RCC 7860 (cell line): ENCODE measurements around the gene SOX21.
"Not testable (repeated sequence)": the region's sequence is repeated elsewhere in the genome, so short reads cannot be mapped to it uniquely, and the experiment has no call there.

Experiments
- DNase-seq: peaks from one replicate; pipeline ENCODE4 v3.0.0-alpha.2; 2015; ENCODE audit warnings: low spot score
- FAIRE-seq: peaks from 2 replicates; lab custom pipeline; 2012; peaks lifted over from hg19 to GRCh38; lab: Jason Lieb, UNC

Gene SOX21

GRCh38 chr13:94712287-94712811 is at the start of gene SOX21:
TSS of gene SOX21 (minus strand) at chr13:94712545. CDS start at chr13:94712049, 496 bp downstream.
- FAIRE-seq (no peak), DNase-seq (no peak)

DNA sequence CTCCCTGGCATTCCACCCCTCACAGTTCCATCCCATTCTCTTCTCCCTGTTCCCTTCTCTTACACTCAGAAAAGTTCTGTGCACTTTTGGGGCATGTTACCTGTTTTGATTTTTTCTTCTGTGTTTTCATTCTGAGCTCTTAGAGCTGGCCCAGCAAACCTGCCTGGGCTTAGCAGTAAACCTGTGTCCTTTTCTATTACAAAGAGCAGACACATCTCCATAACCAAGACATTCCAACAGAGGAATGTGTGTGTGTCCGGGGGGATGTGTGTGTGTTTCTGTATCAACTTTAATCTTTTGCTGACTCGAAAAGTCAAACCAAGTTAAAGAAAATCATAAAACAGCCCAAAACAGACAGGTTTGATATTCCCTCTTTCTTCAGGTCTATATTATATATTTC is 49.1 kb upstream of the SOX21 start:
- DNase-seq = no peak
- FAIRE-seq = no peak

DNA sequence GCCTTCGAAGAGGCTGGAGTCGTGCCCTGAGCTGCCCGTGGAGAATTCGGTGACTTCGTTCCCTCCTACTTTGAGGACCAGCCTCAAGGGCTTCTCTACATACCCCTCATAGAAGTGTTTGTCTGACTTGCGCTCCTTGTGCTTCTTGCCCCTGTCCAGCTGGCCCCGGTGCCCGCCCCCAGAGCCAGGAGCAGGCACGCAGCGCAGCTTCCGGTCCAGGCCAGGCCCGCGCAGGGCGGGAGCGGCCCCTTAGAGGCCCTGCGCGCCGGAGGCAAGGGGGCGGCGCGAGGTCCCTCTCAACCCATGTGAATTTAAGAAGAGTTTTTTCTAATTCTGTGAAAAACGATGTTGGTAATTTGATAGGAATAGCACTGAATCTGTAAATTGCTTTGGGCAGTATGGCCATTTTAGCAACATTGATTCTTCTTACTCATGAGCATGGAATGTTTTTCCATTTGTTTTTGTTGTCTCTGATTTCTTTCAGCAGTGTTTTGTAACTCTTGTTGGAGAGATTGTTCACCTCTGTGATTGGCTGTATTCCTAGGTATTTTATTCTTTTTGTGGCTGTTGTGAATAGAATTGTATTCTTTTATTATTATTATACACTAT is 46.9 kb upstream of the SOX21 start:
- FAIRE-seq = no peak
- no peak for DNase-seq

DNA sequence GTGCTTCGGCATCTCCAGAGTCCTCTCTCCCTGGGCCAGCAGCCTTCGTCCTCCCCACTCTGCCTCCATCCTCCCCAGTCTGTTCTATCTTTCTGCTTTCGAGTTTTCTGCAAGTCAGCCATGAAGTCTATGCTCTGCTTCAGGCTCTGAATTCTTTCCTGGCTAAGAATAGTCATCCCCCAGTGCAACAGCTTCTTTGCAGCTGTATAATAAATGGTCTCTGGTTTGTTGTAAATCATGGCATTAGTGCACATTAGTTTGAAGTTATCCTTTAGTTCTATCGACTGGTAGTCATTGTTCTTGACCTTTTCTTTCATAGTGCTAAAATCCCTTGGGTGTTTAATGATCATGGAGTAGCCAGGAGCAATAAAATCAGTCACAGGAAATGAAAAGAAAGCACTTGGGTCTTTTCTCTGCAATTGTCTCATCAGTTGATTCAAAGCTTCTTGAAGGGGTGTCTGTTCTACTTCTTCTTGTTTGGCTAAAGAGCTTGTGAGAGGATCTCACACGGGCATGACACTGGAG is 46.2 kb upstream of the SOX21 start:
- DNase-seq (no peak), FAIRE-seq (no peak)

DNA sequence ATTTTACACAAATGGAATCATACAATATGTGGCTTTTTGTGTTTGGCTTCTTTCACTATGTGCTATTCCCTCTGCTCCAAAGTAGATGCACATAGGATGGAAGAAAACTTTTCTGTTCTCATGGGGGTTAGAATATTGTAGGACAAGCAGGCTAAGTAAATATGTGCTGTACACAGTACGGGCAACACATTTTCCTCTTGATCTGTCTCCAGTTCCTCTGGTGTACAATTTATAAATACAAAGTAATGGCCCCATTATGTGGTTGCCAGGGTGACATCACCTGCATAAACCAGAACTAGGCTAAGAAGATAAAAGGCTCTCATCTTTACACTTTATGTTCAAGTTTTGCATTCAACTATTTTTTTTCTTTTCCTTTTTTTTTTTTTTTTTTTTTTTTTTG is 41.0 kb upstream of the SOX21 start:
- no peak for DNase-seq
- FAIRE-seq = no peak

DNA sequence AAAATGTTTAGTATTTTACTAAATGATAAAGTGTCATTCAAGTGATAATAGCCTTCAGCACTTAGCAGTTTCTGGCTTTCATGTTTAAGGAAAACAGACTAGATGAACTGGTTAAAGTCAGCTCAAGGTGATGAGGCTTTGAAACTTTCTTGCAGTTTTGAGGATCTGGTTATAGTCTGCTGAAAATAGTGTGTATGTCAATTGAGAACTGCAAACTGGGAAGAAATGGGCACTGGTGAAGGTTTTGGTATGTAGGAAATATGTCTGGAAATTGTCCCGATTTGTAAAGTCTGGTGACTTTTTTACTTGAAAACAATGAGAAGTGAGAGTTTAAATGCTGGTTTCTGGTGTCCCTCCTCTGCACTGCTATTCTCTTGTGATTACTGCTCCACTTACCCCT is 36.8 kb upstream of the SOX21 start:
- no peak for DNase-seq
- FAIRE-seq = no peak

GRCh38 chr13:94739235-94739634 is 26.9 kb upstream of the SOX21 start:
- FAIRE-seq = no peak
- DNase-seq = no peak

DNA sequence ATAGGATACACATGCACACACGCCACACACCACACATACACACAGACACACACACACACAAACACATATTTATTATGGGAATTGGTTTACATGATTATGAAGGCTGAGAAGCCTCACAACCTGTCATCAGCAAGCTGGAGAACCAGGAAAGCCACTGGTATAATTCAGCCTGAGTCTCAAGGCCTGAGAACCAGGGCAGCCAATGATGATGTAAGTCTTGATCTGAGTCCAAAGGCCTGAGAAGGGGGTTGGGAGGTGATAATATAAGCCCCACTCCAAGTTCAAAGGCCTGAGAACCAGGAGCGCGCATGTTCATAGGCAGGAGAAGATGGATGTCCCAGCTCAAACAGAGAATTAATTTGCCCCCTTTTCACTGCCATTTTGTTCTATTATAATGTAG is 18.7 kb upstream of the SOX21 start:
- no peak for FAIRE-seq
- DNase-seq = no peak

- not testable (repeated sequence) for DNase-seq, FAIRE-seq
Observed at GRCh38 chr13:94729941-94730340, 17.6 kb upstream of the SOX21 start.

GRCh38 chr13:94726425-94726824 is 14.1 kb upstream of the SOX21 start:
- FAIRE-seq = no peak
- no peak for DNase-seq

DNA sequence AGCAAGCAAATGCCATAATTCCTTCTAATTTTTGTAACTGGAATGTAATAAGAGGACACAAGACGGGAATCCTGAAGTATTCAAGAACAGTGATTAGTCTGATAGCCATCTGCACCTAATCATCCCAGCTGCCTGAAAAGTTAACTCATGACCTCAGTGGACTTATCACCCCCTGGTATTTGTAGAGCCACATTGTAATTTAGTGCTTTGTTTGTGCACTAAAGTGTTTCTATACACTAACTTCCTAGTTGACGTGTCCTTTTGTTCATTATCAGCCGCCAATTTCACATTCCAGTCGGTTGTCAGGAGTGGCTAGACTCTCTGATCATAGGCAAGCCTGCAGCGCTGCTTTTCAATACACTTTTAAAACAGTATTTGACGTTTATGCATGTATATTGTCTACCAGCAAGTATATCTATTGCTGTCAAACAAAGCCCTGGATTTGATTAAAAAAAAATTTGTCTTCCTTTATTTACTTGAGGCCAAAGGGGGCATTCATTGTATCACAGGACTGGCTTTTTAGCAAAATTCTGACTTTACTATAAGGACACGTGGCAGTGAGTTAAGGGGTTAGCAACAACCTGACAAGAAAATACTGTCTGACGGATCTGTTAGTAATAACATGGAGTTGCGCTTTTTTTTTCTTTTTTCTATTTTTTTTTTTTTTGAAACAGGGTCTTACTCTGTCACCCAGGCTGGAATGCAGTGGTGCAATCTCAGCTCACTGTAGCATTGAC is 10.4 kb upstream of the SOX21 start:
- DNase-seq (no peak), FAIRE-seq (no peak)

- not testable (repeated sequence) for DNase-seq
Observed at GRCh38 chr13:94718697-94719096, 6.4 kb upstream of the SOX21 start.

GRCh38 chr13:94717916-94718315 is 5.6 kb upstream of the SOX21 start:
- FAIRE-seq (no peak), DNase-seq (no peak)

More at GRCh38 chr13:94718697-94719096, 6.4 kb upstream of the SOX21 start:
- FAIRE-seq = not testable (repeated sequence)

DNA sequence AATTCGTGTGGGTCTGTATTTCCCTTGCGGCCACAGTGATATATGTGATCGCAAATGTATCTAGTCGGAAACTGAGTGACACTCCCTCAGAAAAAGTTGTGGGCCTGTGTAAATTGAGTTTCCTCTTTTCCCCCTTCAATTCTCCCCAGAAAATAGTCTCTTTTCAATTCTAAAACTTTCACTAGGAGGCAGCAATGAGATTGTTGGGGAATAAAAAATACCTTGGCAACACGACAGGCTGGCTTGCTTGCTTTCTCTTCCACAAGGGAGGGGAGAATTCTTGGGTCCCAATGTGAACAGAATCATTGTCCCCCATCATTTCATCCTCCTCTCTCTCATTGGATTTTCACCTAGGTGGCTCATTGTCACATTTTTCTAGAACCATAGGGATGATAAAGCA is 3.7 kb upstream of the SOX21 start:
- FAIRE-seq (no peak), DNase-seq (no peak)

- FAIRE-seq (no peak), DNase-seq (no peak)
Observed at GRCh38 chr13:94713561-94714182, 1.3 kb upstream of the SOX21 start.

DNA sequence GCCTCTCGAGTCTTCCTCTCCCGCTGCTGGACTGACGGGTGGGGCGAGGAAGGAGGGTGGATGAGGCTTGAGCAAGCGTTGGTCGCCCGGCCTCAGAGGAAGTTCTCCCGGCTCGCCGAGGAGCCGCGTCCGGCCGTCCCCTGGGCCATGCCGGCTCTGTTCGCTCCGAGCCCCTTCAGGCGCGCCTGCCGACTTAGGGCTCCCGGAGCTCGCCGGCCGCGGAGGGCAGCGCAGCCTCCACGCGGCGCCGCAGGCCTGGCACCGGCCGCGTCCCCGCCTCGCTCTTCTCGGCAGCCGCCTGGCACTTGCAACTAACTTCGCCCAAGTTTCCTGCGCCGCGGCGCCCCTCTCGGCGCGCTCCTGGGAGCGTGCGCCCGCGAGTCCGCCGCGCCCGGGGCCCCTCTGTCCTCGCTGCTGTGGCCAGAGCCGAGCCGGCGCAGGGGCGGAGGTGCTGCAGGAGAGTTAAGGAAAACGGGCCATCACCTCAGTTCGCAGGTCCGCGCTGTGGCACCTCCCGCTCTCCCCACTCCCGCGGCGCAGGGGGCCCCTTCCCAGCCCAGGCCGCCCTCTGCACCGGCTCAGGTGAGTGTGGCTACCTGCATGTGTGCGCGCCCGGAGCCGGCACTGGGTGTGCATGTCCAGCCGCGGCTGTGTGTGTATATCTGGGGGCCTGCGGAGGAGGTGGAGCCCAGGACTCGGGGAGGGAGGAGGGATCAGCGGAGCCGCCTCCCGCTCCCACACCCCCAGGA is 641 bp upstream of the SOX21 start:
- DNase-seq (no peak), FAIRE-seq (no peak)

DNA sequence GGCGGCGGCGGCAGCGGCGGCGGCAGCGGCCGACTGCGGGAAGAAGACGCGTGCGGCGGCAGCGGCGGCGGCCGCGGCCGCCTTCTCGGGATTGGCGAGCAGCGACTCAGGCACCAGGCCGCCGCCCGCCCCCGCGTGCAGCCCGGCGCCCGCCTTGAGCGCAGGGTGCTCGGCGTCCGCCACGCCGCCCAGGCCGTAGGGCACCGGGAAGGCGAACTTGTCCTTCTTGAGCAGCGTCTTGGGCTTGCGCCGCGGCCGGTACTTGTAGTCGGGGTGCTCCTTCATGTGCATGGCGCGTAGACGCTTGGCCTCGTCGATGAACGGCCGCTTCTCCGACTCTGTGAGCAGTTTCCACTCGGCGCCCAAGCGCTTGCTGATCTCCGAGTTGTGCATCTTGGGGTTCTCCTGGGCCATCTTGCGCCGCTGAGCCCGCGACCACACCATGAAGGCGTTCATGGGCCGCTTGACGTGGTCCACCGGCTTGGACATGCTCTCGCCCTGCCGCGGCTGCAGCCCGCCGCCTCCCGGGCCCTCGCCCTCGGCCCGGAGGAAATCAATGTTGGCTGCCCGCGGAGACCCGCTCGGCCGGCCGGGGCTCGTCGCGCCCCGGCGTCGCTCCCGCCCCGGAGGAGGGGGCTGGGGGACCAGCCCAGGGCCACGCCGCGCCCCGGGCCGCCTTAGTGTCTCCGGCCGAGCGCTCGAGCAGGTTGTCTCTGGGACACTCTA is 621 bp downstream of the SOX21 start:
- no peak for DNase-seq

GRCh38 chr13:94710881-94711560 is 1.3 kb downstream of the SOX21 start:
- FAIRE-seq (no peak), DNase-seq (no peak)

More for the DNA sequence above, 621 bp downstream of the SOX21 start:
- FAIRE-seq = no peak

- no peak for FAIRE-seq
- no peak for DNase-seq
Observed at GRCh38 chr13:94710065-94710781, 2.1 kb downstream of the SOX21 start.
